Naive B cell (primary cell): ENCODE measurements around the gene AQP9. TPM values are rescaled to one million over a fixed set of nuclear protein-coding genes. Genes with fewer than 3 reads are reported as not detected.
"Not testable (repeated sequence)": the region's sequence is repeated elsewhere in the genome, so short reads cannot be mapped to it uniquely, and the experiment has no call there.

Source experiments
- ATAC-seq, 2 donors: fragments of 150-1000 bp; cut with Tn5 transposase; 2 replicates each; pipeline ENCODE4 v1.10.0; 2021; ENCODE audit warnings: low read depth in 2 of 2, mild to moderate bottlenecking in 2 of 2, moderate library complexity in 2 of 2
- DNase-seq: peaks from one replicate; pipeline ENCODE4 v3.0.0; 2022
- H3K27ac Mint-ChIP-seq, 6 donors: one replicate each; pipeline ENCODE4 v1.8.0; 2020 to 2022; ENCODE audit warnings: mild to moderate bottlenecking in 6 of 6, mixed read lengths in 6 of 6, moderate library complexity in 5 of 6, inconsistent platforms in 2 of 6
- H3K27me3 Mint-ChIP-seq, 3 donors: one replicate each; pipeline ENCODE4 v1.8.0; 2021 to 2022; ENCODE audit warnings: mixed read lengths in 3 of 3, mild to moderate bottlenecking in 1 of 3
- H3K36me3 Mint-ChIP-seq, 2 donors: one replicate each; pipeline ENCODE4 v1.8.0; 2020 to 2022; ENCODE audit warnings: mixed read lengths in 2 of 2, inconsistent platforms in 1 of 2, mild to moderate bottlenecking in 1 of 2
- H3K4me1 Mint-ChIP-seq, 3 donors: one replicate each; pipeline ENCODE4 v1.8.0; 2020 to 2022; ENCODE audit warnings: mixed read lengths in 3 of 3, inconsistent platforms in 1 of 3, mild to moderate bottlenecking in 1 of 3, moderate library complexity in 1 of 3
- H3K4me3 Mint-ChIP-seq, 8 donors: one replicate each; pipeline ENCODE4 v1.8.0; 2020 to 2022; ENCODE audit warnings: mild to moderate bottlenecking in 8 of 8, mixed read lengths in 8 of 8, moderate library complexity in 8 of 8, inconsistent platforms in 2 of 8
- H3K9me3 Mint-ChIP-seq, 7 donors: one replicate each; pipeline ENCODE4 v1.8.0; 2020 to 2022; ENCODE audit warnings: mixed read lengths in 7 of 7, mild to moderate bottlenecking in 5 of 7, inconsistent platforms in 2 of 7, moderate library complexity in 1 of 7
- polyA plus RNA-seq, 6 donors: library from polyadenylated mRNA; unstranded; fragments of 300-500 nt; fragmentation: Illumina TruSeq; gene quantifications; one replicate each; pipeline ENCODE4 v1.2.3, GENCODE V29; 2021; ENCODE audit warnings: low read depth in 6 of 6

AQP9 gene
- polyA plus RNA-seq, 6 donors from 2014 or later: 0.12 to 1.2 TPM; not detected in 4

DNA sequence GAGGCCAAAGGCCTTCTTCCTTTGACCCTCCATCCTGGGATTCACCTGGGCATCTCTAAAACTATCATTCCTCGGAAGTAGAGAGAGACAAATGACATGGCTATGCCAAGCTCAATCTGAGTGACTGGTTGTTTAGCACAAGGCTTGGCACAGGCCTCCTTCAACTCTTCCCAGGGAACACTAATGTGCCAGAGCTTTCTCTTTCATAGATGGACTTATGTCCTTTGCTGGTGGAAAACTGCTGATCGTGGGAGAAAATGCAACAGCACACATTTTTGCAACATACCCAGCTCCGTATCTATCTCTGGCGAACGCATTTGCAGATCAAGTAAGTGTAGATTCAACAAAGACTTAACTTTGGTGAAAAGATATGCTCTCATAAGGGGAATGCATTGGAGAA, 36.5 kb downstream of the AQP9 start:
- no peak for ATAC-seq
- Mint-ChIP-seq H3K4me1 (no peaks in the 10 kb centered on the region), H3K36me3 (no peaks in the 10 kb centered on the region), H3K27ac (no peak overlapping the region), H3K9me3 (no peaks in the 10 kb centered on the region), H3K27me3 (peaks cover 26 to 38% (median 35%) of the 10 kb centered on the region in 3 donors), H3K4me3 (no peak overlapping the region)
- no peak for DNase-seq

DNA sequence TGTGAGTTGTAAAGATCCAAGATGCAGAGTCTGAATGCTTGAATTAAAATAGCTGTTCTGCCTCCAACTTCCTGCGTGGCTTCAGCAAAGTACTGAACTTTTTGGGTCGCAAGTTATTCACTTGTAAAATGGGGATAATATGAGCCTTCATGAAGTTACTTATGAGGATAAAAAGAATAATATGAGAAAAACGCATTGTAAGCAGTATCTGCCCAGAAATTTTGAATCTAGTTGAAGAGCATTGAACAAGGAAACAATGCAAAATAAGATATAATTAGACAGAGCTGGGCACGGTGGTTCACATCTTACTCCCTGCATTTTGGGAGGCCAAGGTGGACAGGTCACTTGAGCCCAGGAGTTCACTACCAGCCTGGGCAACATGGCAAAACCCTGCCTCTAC, 37.8 kb downstream of the AQP9 start:
- Mint-ChIP-seq H3K9me3 (no peaks in the 10 kb centered on the region), H3K27me3 (peaks cover 24 to 49% (median 40%) of the 10 kb centered on the region in 3 donors), H3K4me1 (no peaks in the 10 kb centered on the region), H3K27ac (no peak overlapping the region), H3K36me3 (no peaks in the 10 kb centered on the region), H3K4me3 (no peak overlapping the region)
- ATAC-seq: no peak
- DNase-seq: no peak

- ATAC-seq (no peak), DNase-seq (no peak)
- Mint-ChIP-seq H3K4me1 (no peaks in the 10 kb centered on the region), H3K27me3 (peaks cover 34 to 42% (median 41%) of the 10 kb centered on the region in 3 donors), H3K9me3 (peaks cover 0 to 1% (median 0%) of the 10 kb centered on the region in 7 donors), H3K27ac (no peak overlapping the region), H3K4me3 (no peak overlapping the region), H3K36me3 (no peaks in the 10 kb centered on the region)
Measured at GRCh38 chr15:58178668-58179067, 40.5 kb downstream of the AQP9 start.

GRCh38 chr15:58179206-58179605, 41.0 kb downstream of the AQP9 start:
- H3K27me3 Mint-ChIP-seq: peaks cover 29 to 46% (median 38%) of the 10 kb centered on the region in 3 donors
- no peak overlapping the region for H3K4me3 Mint-ChIP-seq
- H3K4me1 Mint-ChIP-seq: no peaks in the 10 kb centered on the region
- peaks cover 0 to 2% (median 0%) of the 10 kb centered on the region in 7 donors for H3K9me3 Mint-ChIP-seq
- no peak for ATAC-seq
- H3K36me3 Mint-ChIP-seq: no peaks in the 10 kb centered on the region
- no peak for DNase-seq
- H3K27ac Mint-ChIP-seq: peak overlapping the region in 1 of 6 donors; percentile 23

DNA sequence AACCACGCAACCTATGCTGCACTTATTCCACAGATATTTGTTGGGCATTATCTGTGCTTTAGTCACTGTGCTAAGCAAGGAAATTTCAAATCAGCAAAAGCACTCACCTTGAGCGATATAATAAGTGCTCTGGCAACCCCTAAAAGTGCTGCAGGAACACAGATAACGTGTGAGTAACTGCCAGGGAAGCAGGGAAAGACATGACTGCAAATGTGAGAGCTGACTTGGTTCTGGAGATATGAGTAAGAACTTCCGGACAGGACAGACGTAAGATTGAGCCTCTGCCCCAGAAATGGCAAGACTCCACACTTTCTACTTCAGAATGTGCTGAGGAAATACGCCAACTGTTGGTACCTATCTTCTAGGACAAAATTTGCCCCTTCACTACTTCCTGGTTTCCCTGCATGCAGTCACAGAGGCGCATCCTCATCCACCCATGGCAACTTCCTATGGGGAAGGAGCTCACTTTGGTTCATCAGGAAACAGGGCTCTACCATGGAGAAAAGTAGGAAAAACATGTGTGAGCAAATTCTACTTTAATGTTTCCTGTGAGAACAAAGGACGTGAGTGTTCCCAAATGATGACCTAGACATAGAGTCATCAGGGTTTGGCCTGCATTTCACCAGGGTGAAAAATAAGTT, 41.7 kb downstream of the AQP9 start:
- ATAC-seq (no peak), DNase-seq (no peak)
- no peak overlapping the region for H3K27ac Mint-ChIP-seq
- peaks cover 29 to 51% (median 37%) of the 10 kb centered on the region in 3 donors for H3K27me3 Mint-ChIP-seq
- no peaks in the 10 kb centered on the region for H3K4me1 Mint-ChIP-seq
- no peak overlapping the region for H3K4me3 Mint-ChIP-seq
- H3K36me3 Mint-ChIP-seq: no peaks in the 10 kb centered on the region
- peaks cover 0 to 2% (median 0%) of the 10 kb centered on the region in 7 donors for H3K9me3 Mint-ChIP-seq

DNA sequence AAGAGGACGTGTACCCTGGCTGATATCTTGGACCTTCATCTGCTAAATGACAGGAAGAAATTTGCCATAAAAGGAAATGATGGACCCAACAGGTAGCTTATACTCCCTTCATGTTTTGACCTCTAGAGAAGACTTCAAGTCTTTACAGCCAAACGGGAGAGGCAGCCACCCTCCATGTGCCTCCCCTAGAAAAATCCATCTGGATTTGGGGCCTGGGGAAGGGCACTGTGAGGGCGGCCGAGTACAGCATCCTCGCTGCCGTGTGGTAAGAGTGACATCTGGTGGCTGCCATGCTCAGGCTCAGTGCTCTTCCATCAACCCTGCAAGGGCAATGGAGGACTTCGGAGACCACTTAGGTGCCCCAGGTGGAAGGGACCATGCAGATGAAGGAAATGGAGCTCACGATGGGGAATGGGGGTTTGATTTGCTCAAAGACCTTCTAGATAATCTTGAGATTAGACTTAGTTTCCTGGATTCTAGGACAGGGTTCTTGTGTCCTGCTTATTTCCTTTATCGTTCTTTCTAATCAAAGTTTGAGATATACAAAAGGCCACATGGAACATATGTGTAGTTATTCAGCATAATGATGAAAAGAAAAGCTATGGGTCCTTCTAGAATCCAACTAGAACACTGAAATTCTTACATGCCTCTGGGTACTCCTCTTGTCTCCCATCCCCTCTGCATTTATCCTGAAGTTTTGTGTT, 44.4 kb downstream of the AQP9 start:
- Mint-ChIP-seq H3K36me3 (no peaks in the 10 kb centered on the region), H3K27me3 (peaks cover 34 to 56% (median 48%) of the 10 kb centered on the region in 3 donors), H3K4me3 (no peak overlapping the region), H3K9me3 (peaks cover 0 to 2% (median 0%) of the 10 kb centered on the region in 7 donors), H3K27ac (no peak overlapping the region), H3K4me1 (no peaks in the 10 kb centered on the region)
- ATAC-seq (no peak), DNase-seq (no peak)

DNA sequence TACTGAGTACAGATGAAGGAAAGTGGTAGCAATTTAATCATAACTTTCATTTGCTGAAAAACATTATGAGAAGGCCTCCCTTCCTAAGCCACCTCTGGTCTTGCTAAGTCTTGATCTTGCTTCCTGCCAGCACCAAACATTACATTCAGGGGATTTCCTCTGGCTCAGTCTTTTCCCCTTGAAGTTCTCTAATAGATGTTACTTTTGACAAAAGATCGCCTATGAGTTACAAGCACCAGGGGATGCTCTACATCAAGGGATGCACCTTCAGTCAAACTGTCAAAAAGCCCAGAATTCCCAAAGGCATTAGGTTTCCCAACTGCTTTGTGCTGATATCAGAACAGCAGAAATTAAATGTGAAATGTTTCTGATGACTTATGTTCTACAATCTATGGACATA, 47.3 kb downstream of the AQP9 start:
- Mint-ChIP-seq H3K4me1 (no peaks in the 10 kb centered on the region), H3K36me3 (no peaks in the 10 kb centered on the region), H3K9me3 (peaks cover 0 to 2% (median 0%) of the 10 kb centered on the region in 7 donors), H3K4me3 (no peak overlapping the region), H3K27ac (no peak overlapping the region), H3K27me3 (peaks cover 49 to 66% (median 51%) of the 10 kb centered on the region in 3 donors)
- DNase-seq: no peak
- ATAC-seq: no peak

- peaks cover 28 to 50% (median 38%) of the 10 kb centered on the region in 3 donors for H3K27me3 Mint-ChIP-seq
- no peaks in the 10 kb centered on the region for H3K4me1 Mint-ChIP-seq
- no peak for DNase-seq
- H3K36me3 Mint-ChIP-seq: no peaks in the 10 kb centered on the region
- H3K4me3 Mint-ChIP-seq: no peak overlapping the region
- no peak overlapping the region for H3K27ac Mint-ChIP-seq
- peaks cover 0 to under 1% (median 0%) of the 10 kb centered on the region in 7 donors for H3K9me3 Mint-ChIP-seq
- no peak for ATAC-seq
Measured at GRCh38 chr15:58189148-58189811, 51.1 kb downstream of the AQP9 start.

DNA sequence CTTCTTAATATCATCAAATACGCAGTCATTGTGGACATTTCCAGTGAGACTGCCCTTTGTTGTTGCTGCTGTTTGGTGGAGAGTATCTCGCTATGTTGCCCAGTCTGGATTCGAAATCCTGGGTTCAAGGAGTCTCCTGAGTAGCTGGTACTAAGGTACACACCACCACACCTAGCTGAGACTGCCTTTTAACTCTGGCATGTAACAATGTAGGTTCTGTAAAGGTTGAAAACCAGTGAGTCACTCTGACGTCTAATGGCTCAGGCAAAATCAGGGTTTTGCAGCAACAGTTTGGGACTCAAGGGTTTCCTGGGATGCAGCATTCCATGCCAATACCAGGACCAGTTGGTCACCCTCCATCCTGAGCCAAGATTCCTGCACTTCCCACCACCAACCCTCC, 52.2 kb downstream of the AQP9 start:
- Mint-ChIP-seq H3K4me1 (no peaks in the 10 kb centered on the region), H3K27ac (no peak overlapping the region), H3K27me3 (peaks cover 38 to 54% (median 39%) of the 10 kb centered on the region in 3 donors), H3K9me3 (peaks cover 0 to 12% (median 3%) of the 10 kb centered on the region in 7 donors), H3K4me3 (no peak overlapping the region), H3K36me3 (no peaks in the 10 kb centered on the region)
- no peak for ATAC-seq
- DNase-seq: no peak

DNA sequence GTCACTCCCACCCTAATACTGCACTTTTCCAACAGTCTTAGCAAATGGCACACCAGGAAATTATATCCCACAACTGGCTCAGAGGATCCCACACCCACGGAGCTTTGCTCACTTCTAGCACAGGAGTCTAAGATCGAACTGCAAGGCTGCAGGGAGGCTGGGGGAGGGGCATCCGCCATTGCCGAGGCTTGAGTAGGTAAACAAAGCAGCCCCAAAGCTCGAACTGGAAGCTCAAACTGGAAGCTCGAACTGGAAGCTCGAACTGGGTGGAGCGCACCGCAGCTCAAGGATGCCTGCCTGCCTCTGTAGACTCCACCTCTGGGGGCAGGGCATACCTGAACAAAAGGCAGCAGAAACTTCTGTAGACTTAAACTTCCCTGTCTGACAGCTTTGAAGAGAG, 55.5 kb downstream of the AQP9 start:
- Mint-ChIP-seq H3K9me3 (peaks cover 0 to 25% (median 4%) of the 10 kb centered on the region in 7 donors), H3K27me3 (peaks cover 28 to 50% (median 41%) of the 10 kb centered on the region in 3 donors)
- H3K4me3 Mint-ChIP-seq, H3K27ac Mint-ChIP-seq, ATAC-seq, DNase-seq, H3K4me1 Mint-ChIP-seq, H3K36me3 Mint-ChIP-seq: not testable (repeated sequence)

DNA sequence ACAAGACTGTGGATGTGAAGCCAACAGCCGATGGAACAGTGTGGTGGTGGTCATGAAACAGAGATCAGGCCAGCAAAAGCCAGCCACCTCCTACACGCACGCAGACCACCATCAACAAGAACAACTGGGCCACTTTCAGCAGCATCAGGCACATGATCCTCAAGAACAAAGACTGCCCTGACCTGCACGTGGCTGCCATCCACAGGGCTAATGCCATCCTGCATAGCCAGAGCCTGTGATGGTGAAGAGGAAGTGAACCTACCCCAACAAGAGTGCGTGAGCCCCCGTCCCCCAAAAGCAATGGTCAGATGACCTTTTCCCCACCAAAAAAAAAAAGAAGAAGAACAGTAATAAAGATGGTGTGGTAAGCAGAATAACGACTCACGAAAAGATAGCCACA, 62.6 kb downstream of the AQP9 start:
- DNase-seq (no peak), ATAC-seq (no peak)
- Mint-ChIP-seq H3K9me3 (peaks cover 0 to 22% (median 3%) of the 10 kb centered on the region in 7 donors), H3K27ac (no peak overlapping the region), H3K27me3 (peaks cover 6 to 25% (median 23%) of the 10 kb centered on the region in 3 donors), H3K36me3 (no peaks in the 10 kb centered on the region), H3K4me3 (no peak overlapping the region), H3K4me1 (no peaks in the 10 kb centered on the region)

- no peak for DNase-seq
- H3K27me3 Mint-ChIP-seq: peaks cover 0 to 17% (median 15%) of the 10 kb centered on the region in 3 donors
- H3K4me3 Mint-ChIP-seq: no peak overlapping the region
- no peak overlapping the region for H3K27ac Mint-ChIP-seq
- no peak for ATAC-seq
- peaks cover 0 to 17% (median 2%) of the 10 kb centered on the region in 7 donors for H3K9me3 Mint-ChIP-seq
- no peaks in the 10 kb centered on the region for H3K36me3 Mint-ChIP-seq
- no peaks in the 10 kb centered on the region for H3K4me1 Mint-ChIP-seq
Measured at GRCh38 chr15:58201516-58201915, 63.3 kb downstream of the AQP9 start.

GRCh38 chr15:58203537-58203936, 65.4 kb downstream of the AQP9 start:
- no peak for DNase-seq
- H3K9me3 Mint-ChIP-seq: peaks cover 0 to 18% (median 0%) of the 10 kb centered on the region in 7 donors
- ATAC-seq: no peak
- H3K27me3 Mint-ChIP-seq: peaks cover 0 to 7% (median 6%) of the 10 kb centered on the region in 3 donors
- H3K36me3 Mint-ChIP-seq: no peaks in the 10 kb centered on the region
- no peak overlapping the region for H3K4me3 Mint-ChIP-seq
- no peak overlapping the region for H3K27ac Mint-ChIP-seq
- no peaks in the 10 kb centered on the region for H3K4me1 Mint-ChIP-seq
